Hematopoietic multipotent progenitor cell (in vitro differentiated cells): ENCODE measurements around the gene TMC8. TPM values are rescaled to one million over a fixed set of nuclear protein-coding genes. Genes with fewer than 3 reads are reported as not detected.
"Not testable (repeated sequence)": the region's sequence is repeated elsewhere in the genome, so short reads cannot be mapped to it uniquely, and the experiment has no call there.

Experiments used
- DNase-seq, 3 donors: peaks; one replicate each; pipeline ENCODE4 v3.0.0-alpha.2; 2011 to 2015; ENCODE audit warnings: low read depth in 2 of 3, low spot score in 2 of 3
- total RNA-seq: library from RNA; depleted of rRNA; stranded (reverse); fragments of >200 nt; gene quantifications from one replicate; pipeline ENCODE4 v1.2.3, GENCODE V29; 2012

Gene TMC8
- total RNA-seq, 1 donor, result 75.1 TPM

DNA sequence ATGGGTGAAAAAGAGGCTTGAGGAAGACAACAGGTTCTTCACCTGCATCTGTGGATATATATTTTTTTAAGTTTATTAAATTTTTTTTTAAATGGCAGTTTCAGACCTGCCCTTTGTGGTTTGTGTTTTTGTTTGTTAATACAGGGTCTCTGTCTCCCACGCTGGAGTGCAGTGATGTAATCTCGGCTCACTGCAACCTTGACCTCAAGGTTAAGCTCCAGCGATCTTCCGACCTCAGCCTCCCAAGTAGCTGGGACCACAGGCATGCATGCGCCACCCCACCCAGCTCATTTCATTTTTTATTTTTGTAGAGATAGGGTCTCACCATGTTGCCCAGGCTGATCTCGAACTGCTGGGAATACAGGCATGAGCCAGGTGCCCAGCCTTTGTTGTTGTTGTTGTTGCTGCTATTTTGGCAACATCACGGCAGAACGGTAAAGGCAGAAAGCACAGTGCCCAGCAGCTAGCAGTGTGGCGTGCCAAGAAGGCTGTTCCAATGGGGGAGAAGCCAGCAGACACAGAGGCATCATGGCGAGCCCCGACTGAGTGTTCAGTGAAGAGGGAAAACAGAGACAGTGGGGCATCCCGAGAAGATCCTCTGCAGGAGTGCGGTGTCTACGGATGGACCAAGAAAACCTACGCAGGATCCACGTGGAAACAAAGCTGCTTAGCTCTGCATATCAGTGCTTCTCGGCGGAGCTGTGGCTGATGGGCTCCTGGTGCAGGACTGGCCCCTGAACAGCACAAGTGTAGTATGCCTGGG lies 21.7 kb upstream of the TMC8 start:
- no peak for DNase-seq

DNA sequence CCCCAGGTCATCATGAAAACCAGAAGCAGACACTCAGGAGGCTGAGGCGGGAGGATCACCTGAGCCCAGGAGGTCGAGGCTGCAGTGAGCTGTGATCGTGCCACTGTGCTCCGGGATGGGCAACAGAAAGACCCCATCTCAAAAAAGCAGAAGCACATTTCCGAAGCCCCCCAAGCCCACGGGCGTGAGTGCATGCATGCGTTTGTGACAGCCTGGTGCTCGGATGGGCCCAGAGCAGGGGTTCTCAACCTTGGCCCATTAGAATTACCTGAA lies 21.1 kb upstream of the TMC8 start:
- DNase-seq, result no peak

DNA sequence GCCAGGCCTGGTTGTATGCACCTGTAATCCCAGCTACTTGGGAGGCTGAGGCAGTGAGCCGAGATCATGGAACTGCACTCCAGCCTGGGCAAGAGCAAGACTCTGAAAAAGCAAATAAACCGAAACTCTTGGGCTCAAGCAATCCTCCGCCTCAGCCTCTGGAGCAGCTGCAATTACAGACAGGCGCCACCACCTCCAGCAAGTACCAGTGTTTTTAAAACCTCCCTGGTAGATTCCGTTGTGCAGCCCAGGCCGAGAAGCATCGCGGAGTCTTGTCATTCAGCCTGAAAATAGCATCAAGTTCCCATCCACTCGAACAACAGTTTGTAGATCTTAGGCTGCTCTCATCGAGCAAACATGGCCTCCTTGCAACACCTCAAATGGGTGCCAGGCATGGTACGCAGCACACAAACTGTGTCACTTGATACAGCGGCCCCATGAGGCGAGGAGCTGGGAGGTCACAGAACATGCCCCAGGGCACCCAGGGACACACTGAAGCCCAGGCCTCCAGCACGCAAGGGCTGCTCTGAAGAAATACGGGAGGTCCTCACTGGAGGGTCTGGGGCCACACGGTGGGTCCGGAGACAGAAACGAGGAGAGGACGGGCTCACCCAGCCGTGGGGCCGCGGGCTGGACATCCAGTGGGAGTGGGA lies 20.1 kb upstream of the TMC8 start:
- no peak for DNase-seq

DNA sequence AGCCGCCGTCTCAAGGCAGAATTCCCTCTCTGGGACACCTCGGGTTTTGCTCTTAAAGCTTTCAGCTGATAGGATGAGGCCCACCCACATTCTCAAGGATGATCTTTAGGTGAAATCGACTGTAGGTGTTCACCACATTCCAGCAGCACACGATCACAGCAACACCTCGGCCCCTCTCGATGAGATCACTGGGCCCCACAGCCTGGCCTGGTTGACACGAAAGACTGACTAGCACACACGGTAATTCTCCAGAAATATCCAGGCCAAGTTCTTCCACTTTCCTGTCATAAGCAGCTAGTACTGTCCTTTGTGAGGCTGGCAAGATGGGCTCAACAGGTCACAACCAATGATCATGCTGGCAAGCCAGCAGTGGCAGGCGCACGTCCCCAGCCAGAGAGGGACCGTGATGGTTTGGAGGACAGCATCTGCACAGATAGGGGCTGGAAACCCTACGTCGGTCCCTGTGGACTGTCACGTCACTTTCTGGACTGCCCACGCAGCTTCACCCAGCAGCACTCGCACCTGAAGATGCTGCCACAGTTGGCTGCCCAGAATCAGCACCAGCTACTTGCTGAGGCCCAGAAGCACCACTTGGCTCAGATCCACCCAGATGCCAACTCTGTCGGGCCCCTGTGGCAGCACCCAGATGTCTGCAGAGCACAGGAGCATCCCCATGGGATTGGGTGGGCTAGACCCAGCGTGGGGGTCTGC lies 19.4 kb upstream of the TMC8 start:
- DNase-seq, result no peak

DNA sequence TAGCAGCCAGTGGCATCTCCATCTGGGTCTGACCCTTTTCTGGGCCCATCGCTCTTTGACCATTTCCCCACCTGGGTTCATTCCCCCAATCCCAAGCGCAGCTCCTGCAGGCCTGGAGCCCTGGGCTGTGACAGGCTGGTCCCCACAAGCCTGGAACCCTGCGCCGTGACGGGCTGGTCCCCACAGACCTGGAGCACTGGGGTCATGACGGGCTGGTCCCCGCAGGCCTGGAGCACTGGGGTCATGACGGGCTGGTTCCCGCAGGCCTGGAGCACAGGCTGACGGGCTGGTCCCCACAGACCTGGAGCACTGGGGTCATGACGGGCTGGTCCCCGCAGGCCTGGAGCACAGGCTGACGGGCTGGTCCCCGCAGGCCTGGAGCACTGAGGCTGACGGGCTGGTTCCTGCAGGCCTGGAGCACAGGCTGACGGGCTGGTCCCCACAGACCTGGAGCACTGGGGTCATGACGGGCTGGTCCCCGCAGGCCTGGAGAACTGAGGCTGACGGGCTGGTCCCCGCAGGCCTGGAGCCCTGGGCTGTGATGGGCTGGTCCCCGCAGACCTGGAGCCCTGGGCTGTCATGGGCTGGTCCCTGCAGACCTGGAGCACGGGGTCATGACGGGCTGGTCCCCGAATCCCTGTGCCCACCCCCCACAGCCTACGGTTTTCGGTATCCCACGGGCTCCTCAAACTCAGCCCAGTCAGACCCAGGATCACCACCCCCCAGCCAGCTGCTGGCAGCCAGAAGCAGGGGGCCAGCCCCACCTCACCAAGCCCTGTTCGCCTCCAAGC lies 18.6 kb upstream of the TMC8 start:
- DNase-seq, result no peak

DNA sequence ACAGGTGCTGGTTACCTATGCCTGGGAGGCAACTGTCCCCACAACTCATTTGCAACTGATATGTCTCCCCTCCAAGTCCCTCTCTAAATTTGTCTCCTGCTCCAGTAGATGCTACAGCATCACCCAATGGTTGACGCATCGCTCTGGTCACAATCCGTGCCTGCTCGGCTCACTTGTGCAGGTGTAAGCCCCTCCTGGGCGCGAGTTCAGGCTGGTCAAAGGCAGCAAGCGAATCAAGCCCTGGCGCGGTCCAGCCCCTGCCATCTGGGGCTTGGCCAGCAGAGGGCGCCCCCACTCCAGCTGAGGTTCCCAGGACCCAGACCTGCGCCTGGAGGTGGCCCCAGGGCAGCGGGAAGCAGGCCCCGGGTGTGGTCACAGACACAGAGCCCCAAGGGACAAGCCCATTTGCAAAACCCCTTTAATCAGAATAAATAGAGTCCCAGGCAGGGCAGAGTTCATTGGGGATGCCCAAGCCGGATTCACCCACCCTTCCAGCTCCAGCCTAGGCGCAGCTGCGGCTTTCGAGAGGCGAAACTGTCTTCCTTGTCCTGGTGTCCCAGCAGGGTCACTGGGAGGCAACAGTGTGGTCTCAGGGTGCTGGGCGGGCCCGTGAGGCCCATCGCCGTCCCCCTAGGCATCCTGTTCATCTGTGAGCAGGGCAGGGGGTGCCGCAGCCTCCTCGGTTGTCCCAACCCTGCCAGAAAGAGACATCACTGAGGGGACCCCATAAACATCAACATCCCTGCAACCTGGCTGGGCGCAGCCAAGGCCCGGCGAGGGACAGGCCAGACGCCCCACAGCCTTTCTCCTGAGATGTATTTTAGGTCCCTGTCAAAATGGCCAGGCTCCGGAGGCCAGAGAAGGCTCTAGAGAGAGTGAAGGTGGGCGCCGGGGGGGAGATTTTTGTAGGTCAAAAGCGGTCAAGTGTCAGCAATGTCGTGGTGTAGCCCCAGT lies 17.8 kb upstream of the TMC8 start:
- peak in 1 of 3 donors; percentile 68 for DNase-seq

DNA sequence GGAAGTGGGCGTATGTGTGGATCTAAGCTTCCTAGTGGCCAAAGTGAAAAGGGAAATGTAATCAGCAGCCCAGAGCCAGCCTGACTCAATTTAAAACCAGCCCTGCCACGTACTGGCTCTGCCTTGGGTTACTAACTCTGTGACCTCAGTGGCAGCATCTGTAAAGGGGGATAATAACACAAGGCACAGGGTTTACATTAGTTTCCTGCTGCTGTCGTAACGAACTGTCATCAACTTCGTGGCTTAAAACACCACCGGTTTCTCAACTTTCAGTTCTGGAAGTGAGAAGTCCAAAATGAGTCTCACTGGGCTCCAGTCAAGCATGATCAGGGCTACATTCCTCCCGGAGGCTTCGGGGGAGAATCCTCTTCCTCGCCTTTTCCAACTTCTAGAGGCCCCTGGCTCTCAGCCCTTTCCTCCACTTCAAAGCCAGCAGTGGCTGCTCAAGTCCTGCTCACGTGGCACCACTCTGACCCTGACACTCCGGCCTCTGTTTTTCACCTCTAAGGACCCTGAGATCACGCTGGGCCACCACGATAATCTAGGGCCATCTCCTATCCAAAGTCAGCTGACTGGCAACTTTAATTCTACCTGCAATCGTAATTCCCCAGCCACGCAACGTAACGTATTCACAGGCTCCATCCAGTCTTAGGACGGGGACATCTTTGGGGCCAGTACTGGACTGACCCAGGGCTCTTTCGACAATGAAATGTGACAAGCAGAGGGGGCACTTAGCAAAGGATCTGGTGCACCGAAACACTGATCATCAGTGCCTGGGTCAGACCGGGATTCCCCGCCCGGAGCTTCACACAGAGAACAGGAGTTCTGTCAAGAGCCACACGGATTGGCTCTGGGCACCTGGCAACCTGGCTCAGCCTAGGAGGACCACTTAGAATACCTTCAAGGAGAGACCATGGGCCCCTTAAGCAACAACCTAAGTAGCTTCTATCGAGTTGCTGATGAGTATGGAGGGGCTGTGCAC lies 16.5 kb upstream of the TMC8 start:
- no peak for DNase-seq

DNA sequence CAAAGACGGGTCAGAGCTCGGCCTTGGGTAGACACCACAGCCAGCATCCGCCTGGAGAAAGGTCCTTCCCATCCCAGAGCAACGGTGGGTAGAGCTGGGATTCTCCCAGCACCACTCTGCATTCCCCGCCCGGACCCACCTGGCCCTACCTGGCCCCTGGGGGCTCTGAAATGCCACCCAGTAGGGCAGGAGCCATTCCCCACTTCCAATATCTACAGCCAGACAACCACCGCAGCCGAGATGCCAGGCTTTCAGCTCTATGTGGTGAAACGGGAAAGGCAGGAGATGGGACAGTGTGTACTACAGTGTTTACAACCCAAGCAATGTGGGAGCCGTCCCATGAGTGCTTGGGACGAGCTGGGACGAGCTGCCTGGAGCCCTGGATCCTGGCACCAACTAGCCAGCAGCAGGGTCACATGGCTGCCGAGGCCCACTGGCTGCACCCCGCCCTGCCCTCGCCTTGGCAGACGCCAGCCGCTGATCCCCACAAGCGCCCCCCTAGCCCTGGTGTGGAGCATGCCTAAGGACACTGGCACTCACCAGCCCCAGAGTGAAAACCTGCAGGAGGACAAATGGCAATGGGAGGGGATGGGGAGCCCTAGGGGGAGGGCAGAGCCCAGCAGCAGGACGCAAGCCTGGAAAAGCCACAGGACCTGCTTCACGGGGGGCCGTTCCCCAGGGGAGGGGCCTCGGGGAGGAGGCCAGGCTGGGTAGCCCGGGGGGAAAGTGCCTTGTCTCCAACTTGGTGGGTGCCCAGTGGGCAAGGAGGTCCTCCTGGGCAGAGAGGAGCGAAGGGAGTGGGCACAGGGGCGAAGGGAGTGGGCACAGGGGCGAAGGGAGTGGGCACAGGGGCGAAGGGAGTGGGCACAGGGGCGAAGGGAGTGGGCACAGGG lies 15.5 kb upstream of the TMC8 start:
- no peak for DNase-seq

DNA sequence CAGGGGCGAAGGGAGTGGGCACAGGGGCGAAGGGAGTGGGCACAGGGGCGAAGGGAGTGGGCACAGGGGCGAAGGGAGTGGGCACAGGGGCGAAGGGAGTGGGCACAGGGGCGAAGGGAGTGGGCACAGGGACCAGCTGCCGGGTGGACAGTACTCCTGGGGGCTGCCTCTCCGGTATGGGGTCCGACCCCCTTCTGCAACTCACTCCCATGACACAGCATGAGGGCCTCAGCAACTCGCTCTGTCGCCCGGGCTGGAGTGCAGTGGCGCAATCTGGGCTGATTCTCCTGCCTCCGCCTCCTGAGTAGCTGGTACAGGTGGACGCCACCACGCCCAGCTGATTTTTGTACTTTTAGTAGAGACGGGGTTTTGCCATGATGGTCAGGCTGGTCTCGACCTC lies 14.8 kb upstream of the TMC8 start:
- not testable (repeated sequence) for DNase-seq

DNA sequence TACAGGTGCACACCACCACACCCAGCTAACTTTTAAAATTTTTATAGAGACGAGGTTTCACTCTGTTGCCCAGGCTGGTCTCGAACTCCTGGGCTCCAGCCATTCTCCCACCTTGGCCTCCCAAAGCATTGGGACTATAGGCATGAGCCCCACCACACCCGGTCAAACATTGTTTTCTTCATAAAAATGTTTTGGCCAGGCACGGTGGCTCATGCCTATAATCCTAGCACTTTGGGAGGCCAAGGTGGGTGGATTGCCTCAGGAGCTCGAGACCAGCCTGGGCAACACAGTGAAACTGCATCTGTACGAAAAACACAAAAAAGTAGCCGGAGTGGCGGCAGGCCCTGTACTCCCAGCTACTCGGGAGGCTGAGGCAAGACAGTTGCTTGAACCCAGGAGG lies 14.2 kb upstream of the TMC8 start:
- no peak for DNase-seq

DNA sequence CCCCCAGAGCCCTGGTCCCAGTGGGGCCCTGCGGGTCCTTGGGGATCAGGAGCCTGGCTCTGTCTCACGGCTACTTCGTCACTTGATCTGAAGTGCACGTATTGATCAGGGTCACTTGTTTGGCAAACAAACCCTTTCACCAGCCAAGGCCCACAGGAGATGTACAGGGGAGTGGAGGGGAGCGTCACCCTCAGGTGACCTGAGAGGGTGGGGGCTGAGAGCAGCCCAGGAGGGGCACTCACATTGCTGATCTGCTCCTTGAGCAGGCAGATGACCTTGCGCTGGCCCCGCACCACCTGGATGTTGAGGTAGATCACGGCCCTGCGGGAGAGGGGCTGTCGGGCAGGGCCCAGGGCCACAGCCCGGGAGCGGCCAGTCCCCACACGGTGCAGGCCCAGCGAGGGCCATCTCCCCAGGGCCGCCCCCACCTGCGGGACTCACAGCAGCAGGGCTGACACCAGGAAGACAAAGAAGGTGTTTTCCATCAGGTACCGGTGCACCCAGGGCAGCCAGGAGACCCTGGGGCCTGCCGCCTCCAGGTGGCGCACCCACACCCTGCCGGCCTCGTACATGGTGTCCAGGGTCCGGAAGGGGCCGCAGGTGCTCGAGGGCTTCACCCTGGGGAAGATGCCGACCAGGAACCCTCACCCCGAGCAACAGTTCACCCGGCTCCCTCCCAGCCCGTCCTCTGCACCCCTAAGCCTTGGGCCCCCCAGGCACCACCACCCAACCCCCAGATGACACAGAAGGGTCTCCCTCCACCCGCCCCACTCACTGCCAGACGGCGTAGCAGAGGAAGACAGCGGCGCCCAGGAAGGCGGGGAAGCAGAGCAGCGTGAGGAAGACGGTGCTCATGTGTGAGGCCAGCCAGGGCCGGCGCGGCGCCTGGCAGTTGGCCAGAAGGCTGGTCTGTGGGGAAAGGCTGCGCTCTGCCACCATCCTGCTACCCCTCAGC lies 13.3 kb upstream of the TMC8 start:
- peak in 1 of 3 donors; percentile 37 for DNase-seq

DNA sequence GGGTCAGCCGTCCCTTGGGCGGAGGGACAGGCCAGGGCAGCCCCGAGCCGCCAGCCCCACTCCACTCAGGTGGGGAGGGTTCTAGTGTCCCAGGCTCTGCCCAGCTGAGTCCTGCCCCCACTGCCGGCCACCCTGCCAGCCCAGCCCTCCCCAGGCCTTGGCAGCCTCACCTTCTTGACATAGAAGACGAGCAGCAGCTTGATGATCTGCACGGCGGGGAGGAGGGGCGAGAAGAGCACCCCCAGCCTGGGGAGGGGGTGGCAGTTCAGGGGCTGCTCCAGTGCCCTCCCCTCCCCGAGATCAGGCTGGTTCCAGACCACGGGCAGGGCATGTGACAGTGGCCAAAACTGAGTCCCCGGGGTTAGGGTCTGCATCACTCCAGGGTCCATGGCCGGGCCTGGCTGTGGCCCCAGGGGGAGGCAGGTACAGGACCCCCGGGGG lies 11.8 kb upstream of the TMC8 start:
- no peak for DNase-seq

DNA sequence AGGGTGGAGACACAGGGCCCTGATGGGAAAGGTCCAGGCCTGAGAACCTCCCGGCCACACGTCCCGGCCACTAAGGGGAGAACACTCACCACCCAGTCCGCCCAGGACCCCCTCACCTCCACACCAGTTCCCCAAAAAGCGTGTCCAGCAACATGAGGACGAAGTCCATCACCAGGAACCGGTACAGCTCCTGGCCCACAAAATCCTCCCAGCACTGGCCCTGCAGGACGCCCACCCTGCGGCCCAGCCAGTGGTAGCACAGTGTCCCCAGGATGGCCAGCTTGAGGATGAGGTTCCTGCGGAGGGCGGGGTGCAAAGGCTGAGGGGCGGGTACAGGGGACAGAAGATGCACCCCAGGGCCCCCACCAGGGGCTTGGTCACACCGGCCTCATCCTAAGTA lies 10.0 kb upstream of the TMC8 start:
- no peak for DNase-seq

DNA sequence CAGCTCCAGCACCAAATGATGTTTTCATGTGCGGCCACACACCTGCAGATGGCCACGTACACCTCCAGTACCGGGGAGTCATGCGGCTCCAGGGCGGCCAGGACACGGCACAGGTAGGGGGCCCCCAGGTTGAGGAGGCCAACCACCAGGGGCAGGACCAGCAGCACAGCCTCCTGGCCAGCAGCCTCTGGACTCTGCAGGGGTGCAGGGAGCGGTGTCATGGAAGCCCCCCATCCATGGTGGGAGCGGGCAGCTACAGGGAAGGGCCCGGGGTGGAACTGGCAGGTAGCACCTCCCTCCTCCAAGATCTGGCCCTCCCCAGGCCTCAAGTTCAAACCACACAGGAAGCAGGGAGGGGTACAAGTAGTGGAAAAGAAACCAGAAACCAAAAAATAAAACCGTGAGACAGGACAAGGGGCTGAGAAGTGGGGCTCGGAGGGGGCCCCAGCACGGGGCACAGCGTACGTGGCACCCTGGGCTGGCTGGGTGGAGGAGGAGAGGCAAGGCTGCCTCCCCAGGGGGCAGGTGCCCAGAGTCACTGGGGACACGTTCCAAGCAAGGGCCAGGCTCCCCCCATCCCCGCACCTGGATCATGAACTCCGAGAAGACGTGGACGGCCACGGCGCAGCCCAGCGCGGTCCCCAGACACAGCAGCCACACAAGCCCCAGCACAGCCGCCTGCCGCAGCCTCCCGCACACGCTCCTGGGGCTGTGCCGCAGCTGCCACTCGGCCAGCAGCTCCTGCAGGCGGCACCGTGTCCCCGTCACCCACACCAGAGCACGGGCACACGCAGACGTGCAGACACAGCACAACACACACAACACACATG lies 9.4 kb upstream of the TMC8 start:
- DNase-seq, result peak in 1 of 3 donors; percentile 51

DNA sequence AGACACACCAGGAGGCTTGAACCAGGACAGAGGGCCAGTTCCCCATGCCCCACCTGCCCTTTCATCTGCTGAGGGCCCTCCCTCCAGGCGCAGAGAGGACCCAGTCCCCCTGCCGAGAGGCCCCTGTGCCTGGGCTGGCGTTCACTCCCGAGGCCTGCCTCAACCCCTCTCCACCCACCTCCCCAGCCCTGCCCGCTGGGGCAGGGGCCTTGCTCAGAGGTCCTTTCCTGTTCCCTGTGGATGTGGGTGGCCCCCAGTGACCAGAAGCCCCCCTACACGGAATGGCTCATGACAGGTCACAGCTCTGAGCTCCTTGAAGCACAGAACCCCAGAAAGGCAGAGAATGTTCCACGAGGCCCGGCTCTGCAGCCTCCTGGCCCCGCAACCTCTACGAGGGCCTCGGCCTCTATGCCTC lies 8.8 kb upstream of the TMC8 start:
- no peak for DNase-seq
